NCI-H510A (cell line): Measurements from ENCODE around the gene SAMD14.
"Not testable (repeated sequence)": the region's sequence is repeated elsewhere in the genome, so short reads cannot be mapped to it uniquely, and the experiment has no call there.

ENCODE experiments used
- DNase-seq: peaks from one replicate; lab custom pipeline; 2025; lab: John Stamatoyannopoulos, UW

The SAMD14 gene

DNA sequence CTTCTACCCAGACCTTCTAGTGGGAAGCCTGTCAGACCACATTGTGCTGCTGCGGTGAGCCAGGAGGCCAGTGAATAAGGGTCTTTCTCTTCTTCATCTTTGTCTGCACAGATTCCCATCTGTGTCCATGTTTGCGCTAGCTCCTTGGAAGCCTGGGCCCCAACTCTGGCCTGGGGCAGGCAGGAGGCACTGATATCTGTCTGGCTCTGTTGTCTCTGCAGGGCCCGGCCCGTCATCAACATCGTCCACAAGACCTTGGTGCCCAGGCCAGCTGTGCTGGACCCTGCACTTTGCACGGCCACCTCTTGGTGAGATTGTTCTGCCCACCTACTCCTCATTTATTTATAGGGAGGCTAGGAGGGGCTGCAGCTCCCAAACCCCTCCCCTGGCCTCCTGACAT is 55.7 kb downstream of the SAMD14 start:
- DNase-seq, result no peak

DNA sequence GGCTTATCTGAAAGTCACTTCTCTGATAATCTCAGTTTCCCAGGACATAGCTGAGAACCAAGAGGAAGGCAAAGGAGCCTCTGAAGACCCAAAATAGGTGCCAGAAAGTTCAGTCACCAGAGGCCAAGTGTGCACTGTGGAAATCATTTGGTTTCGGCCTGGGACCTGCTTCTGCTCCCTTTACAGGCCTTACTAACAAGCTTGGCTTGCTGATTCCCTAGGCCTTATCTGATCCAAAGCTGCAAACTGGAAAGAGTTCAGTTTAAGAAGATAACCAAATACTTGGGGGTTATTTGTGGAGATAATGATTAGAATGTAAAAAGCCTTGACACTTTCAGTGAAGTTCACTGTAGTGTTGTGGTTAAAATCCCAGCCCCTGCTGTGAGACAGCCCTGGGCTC is 57.0 kb downstream of the SAMD14 start:
- no peak for DNase-seq

DNA sequence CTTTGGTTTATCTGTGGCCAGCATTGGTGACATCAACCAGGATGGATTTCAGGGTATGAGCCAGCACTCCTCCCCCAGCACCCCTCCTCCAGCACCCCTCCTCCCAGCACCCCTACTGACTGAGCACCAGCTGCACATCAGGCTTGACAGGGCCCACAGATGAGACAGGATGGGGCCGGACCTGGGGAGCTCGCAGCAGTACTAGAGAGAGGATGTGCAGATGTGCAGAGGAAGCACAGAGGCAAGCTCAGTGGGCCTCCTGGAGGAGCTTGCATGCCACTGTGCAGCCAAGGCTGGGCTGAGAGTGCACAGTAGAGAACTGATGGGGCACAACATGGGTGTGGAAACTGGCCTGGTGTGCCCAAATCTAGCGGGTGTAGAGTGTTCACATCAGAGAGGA is 57.8 kb downstream of the SAMD14 start:
- DNase-seq, result no peak

DNA sequence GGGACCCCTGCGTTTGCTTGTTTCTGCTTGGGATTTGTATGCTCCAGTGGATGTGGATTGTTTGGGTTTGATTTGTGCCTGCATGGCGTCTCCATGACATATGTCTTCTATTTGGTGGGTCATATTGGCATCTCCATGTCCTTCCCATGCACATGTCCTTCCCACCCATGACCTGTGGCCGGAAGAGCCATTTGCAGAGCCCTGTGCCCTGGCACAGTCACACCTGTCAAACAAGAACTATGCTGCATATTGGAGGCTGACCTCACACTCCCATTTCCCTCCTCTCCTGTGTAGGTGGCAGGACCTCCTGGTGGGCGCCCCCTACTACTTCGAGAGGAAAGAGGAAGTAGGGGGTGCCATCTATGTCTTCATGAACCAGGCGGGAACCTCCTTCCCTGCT is 58.3 kb downstream of the SAMD14 start:
- DNase-seq, result no peak

DNA sequence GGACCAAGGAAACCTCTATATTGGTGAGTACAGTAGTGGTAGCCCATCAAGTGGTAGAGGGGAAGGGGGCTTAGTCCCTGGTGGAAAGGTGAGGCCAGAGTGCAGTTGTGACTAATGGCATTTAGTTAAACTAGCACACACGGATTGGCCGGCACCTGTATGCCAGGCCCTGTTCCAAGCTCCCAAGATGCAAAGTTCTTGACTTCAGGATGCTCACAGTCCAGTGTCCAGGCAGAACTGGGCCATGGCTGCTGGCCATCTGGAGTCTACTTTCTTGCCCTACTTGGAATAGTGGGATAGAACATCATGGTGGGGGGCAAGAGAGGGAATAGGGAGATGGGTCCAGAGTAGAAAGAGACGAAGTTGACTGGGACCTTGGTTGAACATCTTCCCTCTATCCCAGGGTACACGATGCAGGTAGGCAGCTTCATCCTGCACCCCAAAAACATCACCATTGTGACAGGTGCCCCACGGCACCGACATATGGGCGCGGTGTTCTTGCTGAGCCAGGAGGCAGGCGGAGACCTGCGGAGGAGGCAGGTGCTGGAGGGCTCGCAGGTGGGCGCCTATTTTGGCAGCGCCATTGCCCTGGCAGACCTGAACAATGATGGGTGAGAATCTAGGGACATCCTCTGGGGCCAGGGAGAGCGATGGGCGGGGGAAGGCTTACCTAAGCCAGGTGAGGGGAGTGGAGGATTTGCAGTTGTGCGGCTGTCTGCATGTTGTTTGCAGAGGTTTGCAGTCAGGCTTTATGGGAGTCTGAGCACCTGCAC is 58.9 kb downstream of the SAMD14 start:
- DNase-seq, result no peak

DNA sequence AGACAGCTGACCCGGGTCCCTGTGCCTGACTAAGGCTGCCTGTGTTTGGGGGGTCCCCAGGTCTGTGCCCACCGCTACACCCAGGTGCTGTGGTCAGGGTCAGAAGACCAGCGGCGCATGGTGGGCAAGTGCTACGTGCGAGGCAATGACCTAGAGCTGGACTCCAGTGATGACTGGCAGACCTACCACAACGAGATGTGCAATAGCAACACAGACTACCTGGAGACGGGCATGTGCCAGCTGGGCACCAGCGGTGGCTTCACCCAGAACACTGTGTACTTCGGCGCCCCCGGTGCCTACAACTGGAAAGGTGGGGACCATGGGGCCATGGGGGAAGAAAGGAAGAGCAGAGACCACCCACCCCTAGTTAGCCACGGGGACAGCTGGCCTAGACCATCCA is 62.0 kb downstream of the SAMD14 start:
- no peak for DNase-seq

DNA sequence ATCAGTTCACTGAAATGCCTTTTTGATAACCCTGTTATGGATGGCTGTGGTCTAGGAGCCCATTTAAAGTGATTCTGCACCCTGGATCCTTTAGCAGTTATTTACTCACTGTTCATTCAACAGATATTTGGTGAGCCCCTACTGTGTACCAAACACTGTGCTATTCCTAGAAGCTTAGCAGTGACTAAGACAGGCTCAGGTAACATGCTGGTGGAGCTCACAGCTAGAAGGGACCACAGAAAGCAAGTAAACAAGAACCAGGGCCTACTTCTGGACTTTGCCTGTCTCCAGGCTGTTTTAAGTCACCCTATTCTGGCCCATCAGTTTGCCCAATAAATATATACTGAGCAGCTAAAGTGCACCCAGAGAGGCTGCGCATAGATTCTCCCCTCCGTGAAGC is 63.0 kb downstream of the SAMD14 start:
- DNase-seq, result no peak

DNA sequence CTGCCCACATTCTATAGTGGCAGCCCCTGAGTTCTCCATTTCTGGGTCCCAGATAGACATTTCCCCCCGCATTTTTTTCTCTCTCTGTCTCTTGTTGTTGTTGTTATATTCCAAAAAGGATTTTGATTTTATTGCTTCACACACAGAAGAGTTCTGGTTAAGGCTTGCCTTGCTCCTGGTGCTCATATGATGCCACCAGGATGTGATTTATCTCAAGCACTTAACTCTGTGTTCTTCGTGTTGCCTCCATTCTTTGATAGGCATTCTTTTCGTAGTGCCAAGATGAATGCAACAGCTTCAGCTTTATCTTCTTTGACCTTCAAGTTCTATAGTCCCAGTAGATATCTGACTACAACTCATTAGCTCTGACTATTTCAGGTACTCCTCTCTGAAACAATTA is 64.9 kb downstream of the SAMD14 start:
- DNase-seq, result no peak

DNA sequence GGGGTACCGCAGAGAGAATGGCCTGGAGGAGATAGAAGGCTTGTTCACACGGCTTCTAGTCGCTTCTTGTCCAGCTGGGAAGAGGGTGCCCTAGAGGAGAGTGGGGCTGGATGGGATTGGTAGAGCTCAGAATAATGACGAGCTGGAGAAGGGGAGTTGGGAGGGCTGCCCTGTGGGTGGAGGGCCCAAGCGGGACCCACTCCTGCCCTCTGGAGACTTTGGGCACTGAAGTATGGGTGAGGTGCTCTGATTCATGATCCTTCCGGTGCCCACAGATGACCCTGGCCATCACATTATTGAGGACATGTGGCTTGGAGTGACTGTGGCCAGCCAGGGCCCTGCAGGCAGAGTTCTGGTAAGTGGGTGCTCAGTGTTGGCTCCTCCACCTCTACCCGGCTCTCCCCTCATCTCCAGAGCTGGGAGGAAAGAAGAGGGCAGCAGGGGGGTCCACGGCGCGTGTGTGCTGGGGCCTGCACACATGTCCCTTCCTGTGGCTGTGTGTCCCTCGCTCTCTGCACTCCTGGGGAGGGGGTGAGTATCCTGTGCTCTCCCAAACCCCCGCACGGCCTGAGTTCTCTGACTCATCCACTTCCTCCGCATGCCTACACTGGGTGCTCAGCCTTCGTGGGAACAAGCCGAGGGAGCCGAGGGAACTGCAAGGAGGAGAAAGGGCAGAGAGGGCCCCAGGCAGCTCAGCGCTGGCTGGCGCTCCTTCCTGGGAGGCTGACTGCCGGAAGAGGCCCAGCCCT is 65.5 kb downstream of the SAMD14 start:
- no peak for DNase-seq

DNA sequence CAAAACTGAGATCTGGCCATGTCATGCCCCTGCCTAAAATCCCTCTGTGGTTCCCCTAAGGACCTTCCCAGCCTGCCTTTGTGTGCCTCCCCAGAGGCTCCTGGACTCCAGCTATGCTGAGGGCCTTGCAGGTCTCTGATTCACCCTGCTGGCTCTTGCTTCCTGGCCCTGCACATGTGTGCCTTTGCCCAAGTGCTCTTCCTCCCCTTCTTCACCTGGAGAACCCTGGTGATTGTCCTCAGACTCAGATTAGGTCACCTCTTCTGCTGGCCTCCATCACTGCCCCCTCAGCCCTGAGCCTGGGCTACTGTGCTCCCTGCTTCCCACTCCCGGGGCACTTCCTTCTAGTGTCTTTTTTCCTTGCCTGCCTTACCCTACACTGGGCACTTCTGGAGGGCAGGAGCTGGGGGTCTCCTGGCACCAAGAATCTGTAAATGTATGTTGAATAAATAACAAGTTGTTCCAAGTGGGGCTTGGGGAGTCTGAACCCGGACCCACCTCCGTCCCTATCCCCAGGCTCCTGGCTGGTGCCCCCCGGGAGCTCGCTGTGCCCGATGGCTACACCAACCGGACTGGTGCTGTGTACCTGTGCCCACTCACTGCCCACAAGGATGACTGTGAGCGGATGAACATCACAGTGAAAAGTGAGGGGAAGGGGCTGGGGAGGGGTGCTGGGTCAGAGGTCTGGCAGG is 66.3 kb downstream of the SAMD14 start:
- no peak for DNase-seq

DNA sequence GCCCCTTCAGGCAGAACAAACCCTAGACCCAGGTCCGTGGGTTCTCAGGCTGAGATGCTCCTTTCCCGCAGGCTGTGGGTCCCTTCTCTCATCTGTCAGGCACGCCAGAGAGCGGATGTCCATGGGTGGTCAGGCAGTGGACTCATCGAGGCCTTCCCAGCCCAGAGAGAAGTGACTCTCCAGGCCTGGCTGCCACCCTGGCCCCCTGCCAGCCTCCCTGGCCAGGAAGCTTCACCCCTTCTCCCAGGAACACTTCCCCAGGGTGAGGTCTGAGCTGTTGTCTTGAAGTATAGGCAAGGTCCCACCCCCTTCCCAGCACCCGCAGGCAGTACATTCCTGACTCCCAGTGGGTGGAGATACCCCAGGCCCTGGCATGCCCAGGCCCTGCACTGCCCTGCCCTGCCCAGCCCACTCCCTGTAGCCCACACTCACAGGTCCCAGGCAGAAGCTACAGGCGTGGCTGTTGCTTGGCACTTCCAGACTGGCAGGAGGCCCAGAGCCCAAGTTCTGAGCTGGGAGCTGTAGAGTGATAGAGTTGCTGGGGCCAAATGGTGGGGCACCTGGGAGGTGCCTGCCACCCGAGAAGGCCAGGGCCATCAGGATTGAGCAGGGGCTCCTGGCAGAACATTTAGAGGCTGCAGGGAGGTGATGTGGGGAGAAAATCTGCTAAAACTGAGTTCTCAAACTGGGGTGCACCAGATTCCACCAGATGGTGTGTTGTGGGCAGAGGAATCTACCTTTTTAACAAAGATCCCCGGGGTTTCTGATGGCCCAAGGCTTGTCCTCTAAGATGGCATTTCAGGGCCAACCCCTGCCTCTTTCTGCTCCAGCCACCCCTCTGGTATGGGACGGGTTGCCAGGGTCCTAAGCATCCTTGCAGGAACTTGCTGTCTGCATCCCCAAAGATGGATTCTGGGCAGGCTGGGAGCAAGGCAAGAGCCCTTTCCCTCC is 67.4 kb downstream of the SAMD14 start:
- no peak for DNase-seq

DNA sequence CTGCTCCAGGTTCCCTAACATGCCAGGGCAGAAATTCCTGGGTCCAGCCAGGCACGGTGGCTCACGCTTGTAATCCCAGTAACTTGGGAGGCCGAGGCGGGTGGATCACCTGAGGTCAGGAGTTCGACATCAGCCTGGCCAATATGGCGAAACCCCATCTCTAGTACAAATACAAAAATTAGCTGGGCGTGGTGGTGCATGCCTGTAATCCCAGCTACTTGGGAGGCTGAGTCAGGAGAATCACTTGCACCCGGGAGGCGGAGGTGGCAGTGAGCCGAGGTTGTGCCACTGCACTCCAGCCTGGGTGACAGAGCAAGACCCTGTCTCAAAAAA is 68.3 kb downstream of the SAMD14 start:
- DNase-seq, result not testable (repeated sequence)

DNA sequence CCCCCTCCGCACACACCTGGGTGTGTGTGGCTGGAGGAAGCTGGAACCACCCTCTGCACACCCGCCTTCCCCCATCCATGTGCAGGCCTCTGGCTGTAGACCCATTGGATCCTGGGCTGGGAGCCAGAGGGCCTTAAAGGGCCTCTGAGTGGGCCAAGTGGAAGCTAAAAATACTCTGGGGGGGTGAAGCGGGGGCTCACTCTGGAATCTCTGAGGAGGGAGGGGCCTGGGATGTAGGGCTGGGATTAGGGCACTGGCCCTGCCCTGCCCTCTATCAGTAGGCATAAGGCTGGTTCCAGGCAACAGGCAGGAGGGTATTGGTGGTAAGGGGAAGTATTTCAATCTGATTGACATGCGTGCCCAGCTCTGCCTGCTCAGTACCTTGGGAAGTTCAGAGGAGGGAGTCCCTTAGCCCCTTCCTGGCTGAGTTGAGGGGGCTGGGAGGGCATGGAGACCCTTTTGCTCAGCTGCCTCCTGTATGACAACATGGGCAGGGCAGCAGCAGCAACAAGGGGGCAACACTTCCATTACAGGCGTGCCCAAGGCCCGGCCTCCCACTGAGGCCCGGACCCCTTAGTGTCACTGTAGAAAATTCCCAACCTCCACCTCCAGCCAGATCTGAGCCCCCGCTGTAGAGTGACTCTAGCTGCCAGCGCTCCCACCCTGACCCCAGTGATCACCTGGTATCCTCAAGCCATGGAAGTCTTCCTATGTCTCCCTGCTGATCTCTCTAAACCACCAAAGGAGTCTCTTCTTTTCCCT is 68.8 kb downstream of the SAMD14 start:
- DNase-seq, result no peak
